ENCODE data around the gene FBXL22. TPM values are rescaled to one million over a fixed set of nuclear protein-coding genes. Genes with fewer than 3 reads are reported as not detected.

The FBXL22 gene
- total RNA-seq, 1 experiment from 2014 or later: 0.17 TPM

DNA sequence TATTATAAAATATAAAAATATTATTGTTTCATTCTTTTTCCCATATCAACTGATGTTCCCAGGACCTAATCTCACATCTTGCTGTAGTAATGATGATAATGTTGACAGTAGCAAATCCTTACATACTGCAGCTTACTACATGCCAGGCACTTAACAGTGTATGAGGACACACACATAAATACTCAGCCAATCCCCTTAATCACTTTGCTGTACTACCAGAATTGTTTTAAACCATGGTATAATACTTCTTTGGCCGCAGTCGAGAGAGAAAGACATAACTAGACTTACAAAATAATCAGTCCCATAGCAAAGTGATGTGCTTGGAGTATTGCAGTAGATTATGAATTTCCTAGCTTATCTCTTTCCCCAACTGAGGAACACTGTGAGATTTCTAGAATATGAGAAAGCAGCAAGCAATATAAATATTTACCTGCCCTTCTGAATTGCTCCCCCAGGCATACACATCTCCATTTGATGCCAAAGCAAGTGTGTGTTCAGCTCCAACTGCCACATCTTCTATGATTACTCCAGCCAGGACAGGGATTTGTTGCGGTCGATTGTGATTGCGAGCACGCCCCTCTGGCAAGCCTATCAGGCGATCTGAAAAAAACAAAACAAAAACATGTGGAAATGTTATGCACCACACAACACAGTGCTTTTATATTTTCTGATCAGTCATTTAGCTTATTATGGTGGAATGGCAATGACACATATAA, 33.0 kb downstream of the FBXL22 start:
- H3K4me2 ChIP-seq: no peak overlapping the region
- no peak overlapping the region for H3K27ac ChIP-seq
- no peaks in the 10 kb centered on the region for H3K27me3 ChIP-seq (ENCODE audit: insufficient read depth, low read depth)
- intact Hi-C loops (cut with micrococcal nuclease; ENCODE audit: unreplicated experiment): no loop called here
- BruUV-seq (replicated peaks): no TSS peak
- H3K9me3 ChIP-seq (ENCODE audit: insufficient read depth, low read depth): no peaks in the 10 kb centered on the region
- H3K9me2 ChIP-seq (ENCODE audit: insufficient read depth): no peaks in the 10 kb centered on the region
- no peak for DNase-seq
- POLR2A ChIA-PET (ENCODE audit: unreplicated experiment): no interaction called here
- H3K79me2 ChIP-seq (ENCODE audit: low read depth): no peaks in the 10 kb centered on the region
- TF ChIP-seq, protein P1, sequence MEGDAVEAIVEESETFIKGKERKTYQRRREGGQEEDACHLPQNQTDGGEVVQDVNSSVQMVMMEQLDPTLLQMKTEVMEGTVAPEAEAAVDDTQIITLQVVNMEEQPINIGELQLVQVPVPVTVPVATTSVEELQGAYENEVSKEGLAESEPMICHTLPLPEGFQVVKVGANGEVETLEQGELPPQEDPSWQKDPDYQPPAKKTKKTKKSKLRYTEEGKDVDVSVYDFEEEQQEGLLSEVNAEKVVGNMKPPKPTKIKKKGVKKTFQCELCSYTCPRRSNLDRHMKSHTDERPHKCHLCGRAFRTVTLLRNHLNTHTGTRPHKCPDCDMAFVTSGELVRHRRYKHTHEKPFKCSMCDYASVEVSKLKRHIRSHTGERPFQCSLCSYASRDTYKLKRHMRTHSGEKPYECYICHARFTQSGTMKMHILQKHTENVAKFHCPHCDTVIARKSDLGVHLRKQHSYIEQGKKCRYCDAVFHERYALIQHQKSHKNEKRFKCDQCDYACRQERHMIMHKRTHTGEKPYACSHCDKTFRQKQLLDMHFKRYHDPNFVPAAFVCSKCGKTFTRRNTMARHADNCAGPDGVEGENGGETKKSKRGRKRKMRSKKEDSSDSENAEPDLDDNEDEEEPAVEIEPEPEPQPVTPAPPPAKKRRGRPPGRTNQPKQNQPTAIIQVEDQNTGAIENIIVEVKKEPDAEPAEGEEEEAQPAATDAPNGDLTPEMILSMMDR (conservative IDR thresholded peaks at IDR 0.05): no peak
- TF ChIP-seq EZH2 (IDR thresholded peaks at IDR 0.05; ENCODE audit: low read depth): no peak
- H3K36me3 ChIP-seq (ENCODE audit: low read depth): 0 out of 2 replicates have a peak, but pooled peaks cover 4% of the 10 kb centered on the region
- H4K20me1 ChIP-seq (ENCODE audit: insufficient read depth): no peaks in the 10 kb centered on the region
- no peak overlapping the region for H3K4me3 ChIP-seq
- H3K4me1 ChIP-seq (replicated peaks; ENCODE audit: insufficient read depth): no peaks in the 10 kb centered on the region
- no peaks in the 10 kb centered on the region for H3F3A ChIP-seq (ENCODE audit: insufficient read depth, low read depth)
- H2AFZ ChIP-seq: no peak overlapping the region
- CTCF ChIA-PET: no interaction called here

GRCh38 chr15:63633312-63633711, 36.1 kb downstream of the FBXL22 start:
- TF ChIP-seq, protein P1 (conservative IDR thresholded peaks at IDR 0.05): no peak
- TF ChIP-seq EZH2 (IDR thresholded peaks at IDR 0.05; ENCODE audit: low read depth): no peak
- Histone ChIP-seq H2AFZ (no peak overlapping the region), H3K4me3 (no peak overlapping the region), H3K79me2 (ENCODE audit: low read depth) (no peaks in the 10 kb centered on the region), H3K4me2 (no peak overlapping the region), H3K9me2 (ENCODE audit: insufficient read depth) (no peaks in the 10 kb centered on the region), H3K27ac (no peak overlapping the region), H3K4me1 (replicated peaks; ENCODE audit: insufficient read depth) (no peaks in the 10 kb centered on the region), H3F3A (ENCODE audit: insufficient read depth, low read depth) (no peaks in the 10 kb centered on the region), H3K27me3 (ENCODE audit: insufficient read depth, low read depth) (no peaks in the 10 kb centered on the region), H3K36me3 (ENCODE audit: low read depth) (peaks cover 6% of the 10 kb centered on the region; the same call in 1 of the 2 replicates), H3K9me3 (ENCODE audit: insufficient read depth, low read depth) (no peaks in the 10 kb centered on the region), H4K20me1 (ENCODE audit: insufficient read depth) (no peaks in the 10 kb centered on the region)
- DNase-seq: no peak
- CTCF ChIA-PET: no interaction called here
- BruUV-seq (replicated peaks): no TSS peak
- POLR2A ChIA-PET (ENCODE audit: unreplicated experiment): interaction anchor here (0.6 kb wide), 1 partner anchor 509 kb away, joined by 4 read pairs; no protein-coding TSS in a partner anchor
- intact Hi-C loops (cut with micrococcal nuclease; ENCODE audit: unreplicated experiment): no loop called here

DNA sequence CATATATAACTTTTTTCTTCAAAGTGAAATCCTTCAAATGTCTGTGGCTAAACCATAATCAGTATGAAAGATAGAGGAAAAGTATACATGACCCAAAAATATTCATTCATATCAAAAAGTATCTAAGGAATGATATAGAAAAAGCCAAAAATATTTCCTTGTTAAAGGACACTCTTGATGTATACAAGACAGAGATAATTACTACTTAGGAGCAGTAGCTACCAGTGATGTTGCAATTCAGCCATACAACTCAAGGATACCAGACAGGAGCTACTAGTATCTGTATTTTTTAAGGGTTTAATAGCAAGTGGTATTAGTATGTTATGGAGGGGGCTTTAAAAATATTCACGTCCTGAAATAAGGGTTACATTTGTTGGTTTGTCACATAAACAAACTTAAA, 37.0 kb downstream of the FBXL22 start:
- no TSS peak for BruUV-seq (replicated peaks)
- H3K9me3 ChIP-seq (ENCODE audit: insufficient read depth, low read depth): no peaks in the 10 kb centered on the region
- CTCF ChIA-PET: no interaction called here
- H3K4me1 ChIP-seq (replicated peaks; ENCODE audit: insufficient read depth): no peaks in the 10 kb centered on the region
- POLR2A ChIA-PET (ENCODE audit: unreplicated experiment): no interaction called here
- H3K27me3 ChIP-seq (ENCODE audit: insufficient read depth, low read depth): no peaks in the 10 kb centered on the region
- no peak overlapping the region for H3K27ac ChIP-seq
- H3F3A ChIP-seq (ENCODE audit: insufficient read depth, low read depth): no peaks in the 10 kb centered on the region
- H3K9me2 ChIP-seq (ENCODE audit: insufficient read depth): no peaks in the 10 kb centered on the region
- intact Hi-C loops (cut with micrococcal nuclease; ENCODE audit: unreplicated experiment): no loop called here
- peaks cover 6% of the 10 kb centered on the region; the same call in 1 of the 2 replicates for H3K36me3 ChIP-seq (ENCODE audit: low read depth)
- no peaks in the 10 kb centered on the region for H4K20me1 ChIP-seq (ENCODE audit: insufficient read depth)
- TF ChIP-seq, protein P1 (conservative IDR thresholded peaks at IDR 0.05): no peak
- no peak for TF ChIP-seq EZH2 (IDR thresholded peaks at IDR 0.05; ENCODE audit: low read depth)
- H3K4me3 ChIP-seq: no peak overlapping the region
- H3K79me2 ChIP-seq (ENCODE audit: low read depth): no peaks in the 10 kb centered on the region
- no peak for DNase-seq
- no peak overlapping the region for H2AFZ ChIP-seq
- no peak overlapping the region for H3K4me2 ChIP-seq

All from PC-9 (cell line).